Stimulated activated naive CD8-positive, alpha-beta T cell treated with anti-CD3 and anti-CD28 coated beads, Interleukin-15, amount 100 ng/mL, for 72 hours (primary cell): ENCODE results near the gene SH3BP1.
"Not testable (repeated sequence)": the region's sequence is repeated elsewhere in the genome, so short reads cannot be mapped to it uniquely, and the experiment has no call there.

Experiments
- ATAC-seq: fragments of 150-1000 bp; cut with Tn5 transposase; 2 replicates; pipeline ENCODE4 v1.10.0; 2021; ENCODE audit warnings: mild to moderate bottlenecking, moderate library complexity
- DNase-seq, 2 donors: peaks; one replicate each; pipeline ENCODE4 v3.0.0; 2021 to 2022
- H3K27ac Mint-ChIP-seq, 2 donors: one replicate each; pipeline ENCODE4 v1.8.0; 2022; ENCODE audit warnings: mild to moderate bottlenecking in 2 of 2, mixed read lengths in 2 of 2, moderate library complexity in 2 of 2
- H3K27me3 Mint-ChIP-seq: one replicate; pipeline ENCODE4 v1.8.0; 2022; ENCODE audit warnings: mixed read lengths
- H3K4me1 Mint-ChIP-seq: one replicate; pipeline ENCODE4 v1.8.0; 2022; ENCODE audit warnings: mild to moderate bottlenecking, mixed read lengths
- H3K4me3 Mint-ChIP-seq, 2 donors: one replicate each; pipeline ENCODE4 v1.8.0; 2022; ENCODE audit warnings: mild to moderate bottlenecking in 2 of 2, mixed read lengths in 2 of 2, moderate library complexity in 1 of 2
- H3K9me3 Mint-ChIP-seq, 2 donors: one replicate each; pipeline ENCODE4 v1.8.0; 2022; ENCODE audit warnings: mixed read lengths in 2 of 2

SH3BP1 gene, protein sequence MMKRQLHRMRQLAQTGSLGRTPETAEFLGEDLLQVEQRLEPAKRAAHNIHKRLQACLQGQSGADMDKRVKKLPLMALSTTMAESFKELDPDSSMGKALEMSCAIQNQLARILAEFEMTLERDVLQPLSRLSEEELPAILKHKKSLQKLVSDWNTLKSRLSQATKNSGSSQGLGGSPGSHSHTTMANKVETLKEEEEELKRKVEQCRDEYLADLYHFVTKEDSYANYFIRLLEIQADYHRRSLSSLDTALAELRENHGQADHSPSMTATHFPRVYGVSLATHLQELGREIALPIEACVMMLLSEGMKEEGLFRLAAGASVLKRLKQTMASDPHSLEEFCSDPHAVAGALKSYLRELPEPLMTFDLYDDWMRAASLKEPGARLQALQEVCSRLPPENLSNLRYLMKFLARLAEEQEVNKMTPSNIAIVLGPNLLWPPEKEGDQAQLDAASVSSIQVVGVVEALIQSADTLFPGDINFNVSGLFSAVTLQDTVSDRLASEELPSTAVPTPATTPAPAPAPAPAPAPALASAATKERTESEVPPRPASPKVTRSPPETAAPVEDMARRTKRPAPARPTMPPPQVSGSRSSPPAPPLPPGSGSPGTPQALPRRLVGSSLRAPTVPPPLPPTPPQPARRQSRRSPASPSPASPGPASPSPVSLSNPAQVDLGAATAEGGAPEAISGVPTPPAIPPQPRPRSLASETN

DNA sequence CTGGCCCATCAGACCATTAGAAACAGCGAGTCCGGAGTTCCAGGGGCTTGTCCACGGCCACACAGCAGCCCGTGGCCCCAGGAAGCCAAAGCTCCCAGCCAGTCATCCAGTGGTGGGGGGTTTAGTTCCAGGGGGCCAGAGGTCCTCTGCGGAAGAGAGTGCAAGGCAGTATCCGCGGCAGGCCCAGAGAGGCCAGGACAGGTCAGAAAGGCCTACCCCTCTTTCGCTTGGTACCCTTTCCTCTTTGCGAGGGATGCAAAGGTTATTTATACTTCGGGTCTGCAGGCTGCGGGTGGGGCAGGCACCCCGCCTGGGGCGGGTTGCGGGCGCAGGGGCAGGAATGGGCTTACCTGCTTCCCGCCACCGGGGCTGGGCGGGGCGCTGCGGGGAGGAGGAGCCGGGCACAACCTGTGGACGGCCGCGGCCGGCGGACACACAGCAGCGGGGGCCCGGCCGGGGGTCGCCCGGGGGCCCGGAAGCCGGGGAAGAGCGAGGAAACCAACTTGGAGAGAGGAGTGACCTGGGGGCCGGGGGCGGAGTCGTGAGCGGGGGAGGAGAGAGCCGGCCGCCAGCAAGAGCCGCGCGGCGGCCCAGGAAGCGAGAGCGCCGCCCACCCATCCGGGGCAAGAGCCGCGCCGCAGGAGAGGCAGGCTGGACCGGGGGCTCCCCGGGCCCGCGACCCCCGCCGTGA lies at the start of gene SH3BP1:
Gene SH3BP1 (plus strand): TSS at position 600 of the 691 bp plus-strand sequence. CDS start 119 bp downstream, outside the sequence.
- peak within 1 kb of the TSS; percentile 98 to 99 for H3K27ac Mint-ChIP-seq
- peak; percentile 60 to 64 for DNase-seq
- no peaks in the 10 kb centered on the region for H3K27me3 Mint-ChIP-seq
- H3K9me3 Mint-ChIP-seq: no peaks in the 10 kb centered on the region
- H3K4me1 Mint-ChIP-seq: peaks cover 89% of the 10 kb centered on the region
- peak within 1 kb of the TSS; percentile 98 for H3K4me3 Mint-ChIP-seq
- ATAC-seq: peak; percentile 52

DNA sequence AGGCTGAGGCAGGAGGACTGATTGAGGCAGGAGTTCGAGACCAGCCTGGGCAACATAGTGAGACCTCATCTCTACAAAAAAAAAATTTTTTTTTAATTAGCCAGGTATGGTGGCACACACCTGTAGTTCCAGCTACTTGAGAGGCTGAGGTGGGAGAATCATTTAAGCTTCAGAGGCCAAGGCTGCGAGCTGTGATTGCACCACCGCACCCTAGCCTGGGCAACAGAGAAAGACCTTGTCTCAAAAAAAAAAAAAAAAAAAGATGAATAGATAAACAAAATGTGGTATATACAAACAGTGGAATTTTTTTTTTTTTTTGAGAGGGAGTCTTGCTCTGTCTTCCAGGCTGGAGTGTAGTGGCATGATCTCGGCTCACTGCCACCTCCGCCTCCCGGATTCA lies 48.4 kb upstream of the SH3BP1 start:
- not testable (repeated sequence) for H3K9me3 Mint-ChIP-seq, H3K27me3 Mint-ChIP-seq, H3K27ac Mint-ChIP-seq, DNase-seq, ATAC-seq
- H3K4me3 Mint-ChIP-seq: peak overlapping the region in 1 of 2 donors; percentile 89
- peaks cover 20% of the 10 kb centered on the region for H3K4me1 Mint-ChIP-seq

DNA sequence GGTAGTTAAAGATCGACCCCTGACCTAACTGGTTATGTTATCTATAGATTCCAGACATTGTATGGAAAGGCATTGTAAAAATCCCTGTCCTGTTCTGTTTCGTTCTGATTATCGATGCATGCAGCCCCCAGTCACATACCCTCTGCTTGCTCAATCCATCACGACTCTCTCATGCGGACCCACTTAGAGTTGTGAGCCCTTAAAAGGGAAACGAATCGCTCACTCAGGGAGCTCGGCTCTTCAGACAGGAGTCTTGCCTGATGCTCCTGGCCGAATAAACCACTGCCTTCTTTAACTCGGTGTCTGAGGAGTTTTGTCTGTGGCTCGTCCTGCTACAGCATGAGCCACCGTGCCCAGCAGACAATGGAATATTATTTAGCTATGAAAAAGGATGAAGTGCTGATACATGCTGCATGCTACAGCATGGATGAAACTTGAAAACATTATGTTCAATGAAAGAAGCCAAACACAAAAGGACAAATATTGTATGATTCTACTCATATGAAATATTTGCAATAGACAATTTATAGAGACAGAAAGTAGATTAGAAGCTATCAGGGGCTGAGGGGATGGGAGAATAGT lies 47.6 kb upstream of the SH3BP1 start:
- Mint-ChIP-seq H3K4me3 (peak overlapping the region; percentile 87 to 89), H3K27me3 (peaks cover 7% of the 10 kb centered on the region), H3K27ac (peak overlapping the region; percentile 72 to 90), H3K4me1 (peaks cover 20% of the 10 kb centered on the region), H3K9me3 (no peaks in the 10 kb centered on the region)
- DNase-seq: no peak
- no peak for ATAC-seq

DNA sequence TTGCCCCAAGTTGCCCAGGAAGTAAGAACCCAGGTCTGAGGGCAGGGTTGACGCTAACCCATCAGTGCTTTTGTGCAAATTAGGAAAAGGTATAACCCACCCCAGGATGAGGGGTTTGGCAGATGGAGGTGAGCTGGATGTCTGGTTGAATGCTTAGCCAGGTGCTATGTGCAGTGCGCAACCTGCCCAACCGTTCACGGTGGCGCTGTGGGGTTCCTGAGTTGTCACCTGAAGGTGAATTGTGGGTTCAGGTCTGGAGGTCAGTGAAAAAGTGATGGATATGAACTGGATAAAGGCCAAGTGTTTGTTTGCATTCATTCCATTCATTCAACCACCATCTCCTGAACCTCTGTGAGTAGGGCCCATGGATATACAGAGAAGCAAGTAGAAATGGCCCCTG lies 45.2 kb upstream of the SH3BP1 start:
- Mint-ChIP-seq H3K4me3 (no peak overlapping the region), H3K27ac (no peak overlapping the region), H3K27me3 (no peaks in the 10 kb centered on the region), H3K9me3 (no peaks in the 10 kb centered on the region), H3K4me1 (peaks cover 14% of the 10 kb centered on the region)
- ATAC-seq (no peak), DNase-seq (no peak)

DNA sequence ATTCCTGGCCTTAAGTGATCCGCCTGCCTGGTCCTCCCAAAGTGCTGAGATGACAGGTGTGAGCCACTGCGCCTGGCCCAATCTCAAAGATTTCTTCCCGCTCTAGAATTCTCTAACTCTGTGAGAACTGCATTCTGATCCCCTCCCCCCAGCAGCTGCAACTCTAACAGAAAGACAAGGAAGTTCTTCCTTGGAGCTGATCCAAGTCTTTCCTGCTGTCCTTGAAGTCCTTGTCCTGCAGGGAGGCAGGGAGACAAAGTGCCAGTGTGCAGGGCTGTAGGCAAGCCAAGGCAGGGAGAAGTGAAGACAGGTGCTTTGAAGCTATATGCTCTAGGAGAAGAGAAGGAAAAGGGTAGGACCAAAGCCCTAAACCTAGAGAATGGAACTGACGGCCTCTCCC lies 40.3 kb upstream of the SH3BP1 start:
- Mint-ChIP-seq H3K4me1 (peaks cover 10% of the 10 kb centered on the region), H3K4me3 (no peak overlapping the region), H3K9me3 (no peaks in the 10 kb centered on the region), H3K27ac (no peak overlapping the region), H3K27me3 (no peaks in the 10 kb centered on the region)
- DNase-seq (no peak), ATAC-seq (no peak)

DNA sequence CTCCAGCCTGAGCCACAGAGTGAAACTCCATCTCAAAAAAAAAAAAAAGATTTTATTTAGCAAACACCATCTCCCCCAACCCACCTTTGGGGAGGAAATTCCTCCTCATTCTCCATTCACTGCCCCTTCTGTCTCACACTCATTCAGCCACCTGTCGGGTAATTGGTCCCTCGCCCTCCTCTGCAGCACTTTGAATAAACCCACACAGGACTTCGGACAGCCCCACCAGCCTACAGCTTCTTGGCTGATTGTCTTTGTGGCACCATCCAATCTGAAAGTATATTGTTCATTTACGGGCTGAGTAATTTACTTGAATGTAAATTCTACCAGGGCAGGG lies 38.3 kb upstream of the SH3BP1 start:
- no peaks in the 10 kb centered on the region for H3K27me3 Mint-ChIP-seq
- H3K9me3 Mint-ChIP-seq: no peaks in the 10 kb centered on the region
- H3K4me3 Mint-ChIP-seq: no peak overlapping the region
- ATAC-seq: no peak
- peaks cover 28% of the 10 kb centered on the region for H3K4me1 Mint-ChIP-seq
- H3K27ac Mint-ChIP-seq: no peak overlapping the region
- no peak for DNase-seq

GRCh38 chr22:37601540-37602442 lies 37.7 kb upstream of the SH3BP1 start:
- Mint-ChIP-seq H3K9me3 (no peaks in the 10 kb centered on the region), H3K27me3 (no peaks in the 10 kb centered on the region), H3K4me1 (peaks cover 29% of the 10 kb centered on the region), H3K27ac (peak overlapping the region in 1 of 2 donors; percentile 43), H3K4me3 (no peak overlapping the region)
- ATAC-seq: no peak
- no peak for DNase-seq

DNA sequence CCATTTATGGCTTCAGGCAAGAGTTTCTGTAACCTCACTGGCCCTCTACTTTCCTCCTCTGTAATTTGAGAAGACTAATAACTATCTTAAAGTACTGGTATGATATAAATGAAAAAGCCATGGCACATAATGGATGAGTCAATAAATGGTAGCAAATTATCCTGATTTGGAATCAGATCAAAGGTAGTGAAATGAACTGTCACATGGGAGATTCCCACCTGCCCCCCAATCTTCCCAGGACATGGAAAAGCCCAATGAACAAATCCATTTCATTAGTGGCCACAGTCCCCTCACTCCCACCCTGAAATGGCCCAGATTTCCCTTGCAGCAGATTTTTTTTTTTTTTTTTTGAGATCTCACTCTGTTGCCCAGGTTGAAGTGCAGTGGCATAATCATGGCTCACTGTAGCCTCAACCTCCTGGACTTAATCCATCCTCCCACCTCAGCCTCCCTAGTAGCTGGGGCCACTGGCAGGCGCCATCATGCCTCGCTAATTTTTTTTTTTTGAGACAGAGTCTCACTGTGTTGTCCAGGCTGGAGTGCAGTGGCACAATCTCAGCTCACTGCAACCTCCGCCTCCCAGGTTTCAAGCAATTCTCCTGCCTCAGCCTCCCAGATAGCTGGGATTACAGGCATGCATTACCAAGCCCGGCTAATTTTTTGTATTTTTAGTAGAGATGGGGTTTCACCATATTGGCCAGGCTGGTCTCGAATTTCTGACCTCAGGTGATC lies 36.8 kb upstream of the SH3BP1 start:
- peaks cover 37% of the 10 kb centered on the region for H3K4me1 Mint-ChIP-seq

GRCh38 chr22:37604074-37604473 lies 35.4 kb upstream of the SH3BP1 start:
- peaks cover 44% of the 10 kb centered on the region for H3K4me1 Mint-ChIP-seq
- no peak overlapping the region for H3K4me3 Mint-ChIP-seq
- H3K9me3 Mint-ChIP-seq: no peaks in the 10 kb centered on the region
- DNase-seq (no peak), ATAC-seq (no peak)
- no peaks in the 10 kb centered on the region for H3K27me3 Mint-ChIP-seq
- H3K27ac Mint-ChIP-seq: no peak overlapping the region

More for the DNA sequence above, 36.8 kb upstream of the SH3BP1 start:
- H3K27ac Mint-ChIP-seq, H3K27me3 Mint-ChIP-seq, H3K9me3 Mint-ChIP-seq, H3K4me3 Mint-ChIP-seq, ATAC-seq, DNase-seq: not testable (repeated sequence)

DNA sequence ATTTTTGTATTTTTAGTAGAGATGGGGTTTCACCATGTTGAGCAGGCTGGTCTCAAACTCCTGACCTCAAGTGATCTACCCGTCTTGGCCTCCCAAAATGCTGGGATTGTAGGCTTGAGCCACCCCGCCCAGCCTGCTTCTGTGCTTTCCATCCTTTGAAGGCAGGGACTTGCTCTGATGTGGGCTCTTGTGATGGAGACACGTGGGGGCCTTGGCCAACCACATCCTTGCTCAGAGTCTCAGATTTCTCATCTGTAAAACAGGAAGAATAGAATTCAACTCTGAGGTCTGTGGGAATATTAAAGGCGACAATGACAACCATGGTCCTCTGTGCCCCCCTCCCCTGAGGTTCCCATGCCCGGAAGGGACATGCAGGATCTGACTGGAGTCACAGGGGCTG lies 34.6 kb upstream of the SH3BP1 start:
- peak overlapping the region in 1 of 2 donors; percentile 75 for H3K27ac Mint-ChIP-seq
- ATAC-seq: no peak
- H3K27me3 Mint-ChIP-seq: no peaks in the 10 kb centered on the region
- H3K4me3 Mint-ChIP-seq: peak overlapping the region in 1 of 2 donors; percentile 44
- no peaks in the 10 kb centered on the region for H3K9me3 Mint-ChIP-seq
- DNase-seq: peak in 1 of 2 donors; percentile 56
- peaks cover 51% of the 10 kb centered on the region for H3K4me1 Mint-ChIP-seq

- ATAC-seq (peak; percentile 28), DNase-seq (peak; percentile 89 to 91)
- Mint-ChIP-seq H3K9me3 (no peaks in the 10 kb centered on the region), H3K27ac (peak overlapping the region; percentile 96), H3K27me3 (no peaks in the 10 kb centered on the region), H3K4me1 (peaks cover 62% of the 10 kb centered on the region), H3K4me3 (peak overlapping the region; percentile 88 to 99)
These were observed 32.2 kb upstream of the SH3BP1 start for GRCh38 chr22:37607010-37607934.

DNA sequence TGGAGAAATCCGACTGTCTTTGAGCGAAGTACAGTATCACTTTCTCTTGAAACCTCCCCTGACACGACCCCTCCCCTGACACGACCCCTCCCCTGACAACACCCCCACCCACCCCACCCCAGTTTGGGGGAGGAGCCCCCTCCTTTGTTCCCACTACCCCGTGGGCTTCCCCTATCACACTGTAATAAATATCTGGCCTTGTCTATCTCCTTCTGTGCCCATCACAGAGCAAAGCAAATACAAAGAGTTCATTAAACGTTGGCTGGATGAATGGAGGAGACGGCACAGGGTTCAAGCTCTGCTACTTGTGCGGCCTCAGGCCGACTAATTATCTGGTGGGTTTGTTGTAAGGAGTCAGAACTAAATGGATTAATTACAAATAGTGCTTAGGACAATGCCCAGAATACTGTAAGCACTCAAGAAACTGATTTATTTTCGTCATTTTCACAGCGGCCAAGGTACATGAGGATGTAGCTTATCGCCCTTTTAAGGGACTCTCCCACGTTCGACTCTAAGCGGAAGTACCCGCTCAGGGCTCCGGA lies 31.5 kb upstream of the SH3BP1 start:
- peaks cover 67% of the 10 kb centered on the region for H3K4me1 Mint-ChIP-seq
- peak overlapping the region; percentile 96 for H3K27ac Mint-ChIP-seq
- no peaks in the 10 kb centered on the region for H3K27me3 Mint-ChIP-seq
- ATAC-seq (peak; percentile 5), DNase-seq (no peak)
- H3K4me3 Mint-ChIP-seq: peak overlapping the region; percentile 88 to 99
- H3K9me3 Mint-ChIP-seq: no peaks in the 10 kb centered on the region
